Measurements from ENCODE around the gene EIF2D.
A peak's percentile ranks its signal among the peaks of the same experiment; 100 is the strongest.

EIF2D gene

DNA sequence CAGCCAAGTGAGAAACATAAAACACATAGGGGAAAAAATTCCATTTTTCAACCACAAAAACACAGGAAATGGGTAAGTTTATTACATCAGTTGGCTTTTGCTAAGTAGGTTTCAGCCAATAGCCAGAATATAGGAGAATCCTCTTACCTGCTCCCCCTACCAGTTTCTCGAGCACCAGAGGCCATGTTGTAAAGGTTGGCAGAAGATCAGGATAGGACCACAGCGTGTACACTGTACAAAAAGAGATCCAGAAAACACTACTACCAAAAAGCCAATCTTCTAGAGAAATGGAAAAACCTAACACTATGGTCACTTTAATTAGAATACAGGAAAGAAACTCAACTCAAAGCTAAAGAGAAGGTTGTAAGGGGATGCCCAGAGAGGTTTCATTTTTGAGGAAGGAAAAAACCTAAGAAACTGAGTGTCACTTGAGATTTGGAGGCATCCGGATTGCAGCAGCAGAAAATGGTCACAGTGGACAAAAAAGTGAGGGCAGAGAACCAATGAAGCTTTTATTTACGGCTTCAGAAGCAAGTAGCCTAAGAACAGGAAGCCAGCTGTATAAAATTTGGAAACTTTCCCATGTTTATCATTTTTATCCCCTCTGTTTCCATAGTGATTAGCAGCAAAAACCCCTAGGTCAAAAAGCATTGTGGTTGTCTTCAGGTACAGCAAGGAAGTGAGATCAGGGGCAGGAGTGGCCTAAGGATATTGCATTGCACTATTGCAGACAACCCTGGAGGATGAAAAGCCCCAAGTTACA lies 2.9 kb downstream of the EIF2D start:
- no peak for TF ChIP-seq EZH2phosphoT487 (conservative IDR thresholded peaks at IDR 0.05; ENCODE audit: low read length)
- TF ChIP-seq, protein P1, sequence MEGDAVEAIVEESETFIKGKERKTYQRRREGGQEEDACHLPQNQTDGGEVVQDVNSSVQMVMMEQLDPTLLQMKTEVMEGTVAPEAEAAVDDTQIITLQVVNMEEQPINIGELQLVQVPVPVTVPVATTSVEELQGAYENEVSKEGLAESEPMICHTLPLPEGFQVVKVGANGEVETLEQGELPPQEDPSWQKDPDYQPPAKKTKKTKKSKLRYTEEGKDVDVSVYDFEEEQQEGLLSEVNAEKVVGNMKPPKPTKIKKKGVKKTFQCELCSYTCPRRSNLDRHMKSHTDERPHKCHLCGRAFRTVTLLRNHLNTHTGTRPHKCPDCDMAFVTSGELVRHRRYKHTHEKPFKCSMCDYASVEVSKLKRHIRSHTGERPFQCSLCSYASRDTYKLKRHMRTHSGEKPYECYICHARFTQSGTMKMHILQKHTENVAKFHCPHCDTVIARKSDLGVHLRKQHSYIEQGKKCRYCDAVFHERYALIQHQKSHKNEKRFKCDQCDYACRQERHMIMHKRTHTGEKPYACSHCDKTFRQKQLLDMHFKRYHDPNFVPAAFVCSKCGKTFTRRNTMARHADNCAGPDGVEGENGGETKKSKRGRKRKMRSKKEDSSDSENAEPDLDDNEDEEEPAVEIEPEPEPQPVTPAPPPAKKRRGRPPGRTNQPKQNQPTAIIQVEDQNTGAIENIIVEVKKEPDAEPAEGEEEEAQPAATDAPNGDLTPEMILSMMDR (IDR thresholded peaks at IDR 0.05; ENCODE audit: insufficient read depth, low read length, poor library complexity, severe bottlenecking), result no peak
- no peaks in the 10 kb centered on the region for H3K27me3 ChIP-seq (ENCODE audit: low read length)
- H3F3A ChIP-seq (ENCODE audit: insufficient read depth), result peaks cover 14% of the 10 kb centered on the region; the same call in 1 of the 2 replicates
- no peak overlapping the region for H3K4me3 ChIP-seq (ENCODE audit: insufficient read depth, low read length, poor library complexity, severe bottlenecking)
- H3K36me3 ChIP-seq (ENCODE audit: low read length), result 0 out of 2 replicates have a peak, but pooled peaks cover 4% of the 10 kb centered on the region
- H3K9me2 ChIP-seq (replicated peaks; ENCODE audit: insufficient read depth, low read length), result no peaks in the 10 kb centered on the region
- no peak overlapping the region for H3K4me2 ChIP-seq (ENCODE audit: low read depth, low read length, poor library complexity, severe bottlenecking)
- H3K27ac ChIP-seq (ENCODE audit: low read depth, low read length), result no peak overlapping the region
- no peak overlapping the region for H3K9ac ChIP-seq (ENCODE audit: low read length)
- H3K9me3 ChIP-seq (ENCODE audit: insufficient read depth, low read length), result no peaks in the 10 kb centered on the region
- peaks cover 9% of the 10 kb centered on the region for H3K79me2 ChIP-seq (ENCODE audit: insufficient read depth, low read length)
- no peak overlapping the region for H2AFZ ChIP-seq (ENCODE audit: low read depth, low read length, severe bottlenecking)
- no peaks in the 10 kb centered on the region for H4K20me1 ChIP-seq (ENCODE audit: low read depth, low read length)

DNA sequence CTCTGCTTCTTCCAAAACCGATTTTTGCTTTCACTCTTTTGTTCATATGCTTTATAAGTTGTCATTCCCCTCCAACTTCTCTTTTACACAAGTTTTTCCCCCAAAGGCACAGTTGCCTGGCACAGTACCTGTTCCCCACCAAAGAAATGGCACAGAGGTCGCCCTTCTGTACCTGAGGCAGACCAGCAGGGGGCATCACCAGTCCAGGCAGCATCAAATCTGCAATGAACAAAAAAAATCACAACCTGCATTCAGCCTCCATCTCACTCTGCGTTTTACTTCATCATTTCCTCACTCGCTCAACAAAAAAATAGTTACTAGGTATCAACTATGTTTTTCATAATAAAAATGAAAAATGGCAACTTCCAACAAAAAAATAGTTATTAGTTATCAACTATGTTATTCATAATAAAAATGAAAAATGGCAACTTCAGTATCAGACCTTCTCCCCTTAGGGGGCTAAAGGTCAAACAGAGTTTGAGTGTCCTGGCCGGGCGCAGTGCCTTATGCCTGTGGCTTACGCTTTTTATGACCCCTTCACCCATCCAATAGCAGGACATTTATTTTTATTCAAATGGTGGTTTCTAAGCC lies 4.1 kb downstream of the EIF2D start:
- H3K4me3 ChIP-seq (ENCODE audit: insufficient read depth, low read length, poor library complexity, severe bottlenecking), result no peak overlapping the region
- H4K20me1 ChIP-seq (ENCODE audit: low read depth, low read length), result no peaks in the 10 kb centered on the region
- H3K4me2 ChIP-seq (ENCODE audit: low read depth, low read length, poor library complexity, severe bottlenecking), result no peak overlapping the region
- H3K9me2 ChIP-seq (replicated peaks; ENCODE audit: insufficient read depth, low read length), result no peaks in the 10 kb centered on the region
- no peak overlapping the region for H3K9ac ChIP-seq (ENCODE audit: low read length)
- no peak overlapping the region for H2AFZ ChIP-seq (ENCODE audit: low read depth, low read length, severe bottlenecking)
- no peak overlapping the region for H3K27ac ChIP-seq (ENCODE audit: low read depth, low read length)
- H3K9me3 ChIP-seq (ENCODE audit: insufficient read depth, low read length), result no peaks in the 10 kb centered on the region
- H3K79me2 ChIP-seq (ENCODE audit: insufficient read depth, low read length), result peaks cover 9% of the 10 kb centered on the region
- H3K36me3 ChIP-seq (ENCODE audit: low read length), result 0 out of 2 replicates have a peak, but pooled peaks cover 4% of the 10 kb centered on the region
- peaks cover 14% of the 10 kb centered on the region; the same call in 1 of the 2 replicates for H3F3A ChIP-seq (ENCODE audit: insufficient read depth)
- no peaks in the 10 kb centered on the region for H3K27me3 ChIP-seq (ENCODE audit: low read length)
- no peak for TF ChIP-seq EZH2phosphoT487 (conservative IDR thresholded peaks at IDR 0.05; ENCODE audit: low read length)
- TF ChIP-seq, protein P1 (IDR thresholded peaks at IDR 0.05; ENCODE audit: insufficient read depth, low read length, poor library complexity, severe bottlenecking), result peak; percentile 97

DNA sequence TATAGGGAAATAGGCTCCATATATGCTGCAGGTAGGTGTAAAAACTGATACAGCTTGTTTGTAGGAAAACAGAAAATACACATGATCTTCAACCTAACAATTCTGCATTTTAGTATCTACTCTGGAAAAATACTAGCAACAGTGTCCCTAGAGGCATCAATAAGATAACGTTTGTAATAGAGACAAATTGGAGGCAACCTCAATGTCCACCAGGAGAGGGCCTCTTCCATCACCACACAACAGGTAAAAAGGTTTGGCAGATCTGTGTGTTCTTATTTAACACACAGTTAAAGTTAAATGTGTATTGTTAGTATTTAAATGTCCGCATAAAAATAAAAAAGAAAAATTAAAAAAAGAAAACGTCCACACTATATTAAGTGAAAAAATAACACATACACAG lies 5.4 kb downstream of the EIF2D start:
- H3K36me3 ChIP-seq (ENCODE audit: low read length), result 0 out of 2 replicates have a peak, but pooled peaks cover 4% of the 10 kb centered on the region
- no peak overlapping the region for H3K9ac ChIP-seq (ENCODE audit: low read length)
- H3K27me3 ChIP-seq (ENCODE audit: low read length), result no peaks in the 10 kb centered on the region
- no peaks in the 10 kb centered on the region for H4K20me1 ChIP-seq (ENCODE audit: low read depth, low read length)
- H3K79me2 ChIP-seq (ENCODE audit: insufficient read depth, low read length), result peaks cover 5% of the 10 kb centered on the region
- peaks cover 14% of the 10 kb centered on the region; the same call in 1 of the 2 replicates for H3F3A ChIP-seq (ENCODE audit: insufficient read depth)
- no peak for TF ChIP-seq EZH2phosphoT487 (conservative IDR thresholded peaks at IDR 0.05; ENCODE audit: low read length)
- TF ChIP-seq, protein P1 (IDR thresholded peaks at IDR 0.05; ENCODE audit: insufficient read depth, low read length, poor library complexity, severe bottlenecking), result peak; percentile 34
- H3K27ac ChIP-seq (ENCODE audit: low read depth, low read length), result no peak overlapping the region
- H2AFZ ChIP-seq (ENCODE audit: low read depth, low read length, severe bottlenecking), result no peak overlapping the region
- no peak overlapping the region for H3K4me2 ChIP-seq (ENCODE audit: low read depth, low read length, poor library complexity, severe bottlenecking)
- H3K9me2 ChIP-seq (replicated peaks; ENCODE audit: insufficient read depth, low read length), result no peaks in the 10 kb centered on the region
- no peaks in the 10 kb centered on the region for H3K9me3 ChIP-seq (ENCODE audit: insufficient read depth, low read length)
- H3K4me3 ChIP-seq (ENCODE audit: insufficient read depth, low read length, poor library complexity, severe bottlenecking), result no peak overlapping the region

All from SU-DHL-6 (cell line).